ENCODE measurements around the gene SOX2.
"Not testable (repeated sequence)": the region's sequence is repeated elsewhere in the genome, so short reads cannot be mapped to it uniquely, and the experiment has no call there.

The SOX2 gene

GRCh38 chr3:181753391-181753790, 41.7 kb downstream of the SOX2 start:
- no peak for DNase-seq (ENCODE audit: low read depth)

DNA sequence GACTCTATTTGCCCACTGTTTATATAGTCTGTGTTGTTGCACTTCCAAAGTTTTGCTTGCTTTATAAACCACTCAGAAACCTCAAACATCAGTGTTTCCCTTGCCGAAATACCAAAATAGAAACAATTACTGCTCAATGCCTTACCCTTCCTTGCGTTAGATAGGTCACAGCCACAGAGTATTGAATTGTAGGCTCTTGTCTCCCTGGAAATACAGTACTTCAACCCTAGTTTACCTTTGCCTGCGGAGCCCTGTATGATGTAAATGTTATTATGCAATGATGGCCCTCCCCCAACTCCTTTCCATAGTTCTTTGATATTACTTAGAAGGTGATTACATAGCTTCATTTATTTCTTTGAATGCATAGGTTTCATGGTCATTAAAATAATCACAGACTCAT, 44.2 kb downstream of the SOX2 start:
- no peak overlapping the region for H3K4me3 ChIP-seq (ENCODE audit: low read depth, low read length)
- no peak for TF ChIP-seq CTCF (conservative IDR thresholded peaks at IDR 0.05; ENCODE audit: low read depth, low read length)
- DNase-seq (ENCODE audit: low read depth) = no peak

More at GRCh38 chr3:181753391-181753790, 41.7 kb downstream of the SOX2 start:
- TF ChIP-seq CTCF (conservative IDR thresholded peaks at IDR 0.05; ENCODE audit: low read depth, low read length) = no peak
- H3K4me3 ChIP-seq (ENCODE audit: low read depth, low read length) = no peak overlapping the region

GRCh38 chr3:181756645-181757297, 45.0 kb downstream of the SOX2 start:
- no peak for DNase-seq (ENCODE audit: low read depth)
- H3K4me3 ChIP-seq (ENCODE audit: low read depth, low read length) = no peak overlapping the region
- TF ChIP-seq CTCF (conservative IDR thresholded peaks at IDR 0.05; ENCODE audit: low read depth, low read length) = no peak

DNA sequence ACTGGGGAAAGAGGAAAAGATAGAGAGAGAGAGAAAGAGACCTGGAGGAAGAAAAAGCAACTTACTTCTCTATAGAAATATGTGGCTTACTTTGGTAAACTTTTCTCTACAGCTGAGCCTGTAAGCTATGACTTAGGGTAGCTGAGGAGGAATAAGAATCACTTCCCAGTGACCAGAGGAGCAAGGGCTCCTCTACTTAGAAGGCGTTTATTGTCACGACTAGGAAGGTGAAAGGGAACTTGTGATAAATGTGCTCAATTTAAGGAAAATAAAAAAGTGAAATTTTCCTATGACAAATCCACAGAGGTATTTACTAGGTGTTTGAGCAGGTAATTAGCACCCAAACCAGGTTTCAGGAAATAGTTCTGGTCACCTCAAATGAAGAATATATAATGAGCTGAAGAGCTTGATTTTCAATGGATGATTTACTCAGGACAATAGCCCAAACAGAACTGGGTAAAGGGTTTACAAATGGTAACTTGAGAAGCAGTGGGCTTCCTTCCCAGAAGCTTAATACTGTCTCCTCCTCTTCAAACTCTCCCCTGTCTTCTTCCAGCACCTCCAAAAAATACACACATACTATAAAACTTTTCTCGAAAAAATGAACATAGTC, 46.1 kb downstream of the SOX2 start:
- no peak for DNase-seq (ENCODE audit: low read depth)
- no peak overlapping the region for H3K4me3 ChIP-seq (ENCODE audit: low read depth, low read length)
- TF ChIP-seq CTCF (conservative IDR thresholded peaks at IDR 0.05; ENCODE audit: low read depth, low read length) = no peak

DNA sequence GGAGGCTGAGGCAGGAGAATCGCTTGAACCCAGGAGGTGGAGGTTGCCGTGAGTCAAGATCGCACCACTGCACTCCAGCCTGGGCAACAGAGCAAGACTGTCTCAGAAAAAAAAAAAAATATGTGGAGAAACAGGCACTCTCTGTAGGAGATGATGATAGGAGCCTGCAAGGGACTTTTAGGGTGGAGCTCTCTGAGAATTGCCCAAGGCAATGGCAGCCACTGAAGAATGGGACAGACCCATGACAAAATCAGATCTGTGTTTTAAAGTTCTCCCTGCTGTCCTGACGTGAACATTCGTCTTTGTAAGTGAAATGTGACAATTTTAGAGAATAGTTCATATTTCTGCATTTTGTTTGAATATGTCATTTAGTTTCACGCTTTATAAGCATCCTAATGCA, 50.2 kb downstream of the SOX2 start:
- H3K4me3 ChIP-seq (ENCODE audit: low read depth, low read length) = no peak overlapping the region
- no peak for TF ChIP-seq CTCF (conservative IDR thresholded peaks at IDR 0.05; ENCODE audit: low read depth, low read length)
- DNase-seq (ENCODE audit: low read depth) = no peak

- H3K4me3 ChIP-seq (ENCODE audit: low read depth, low read length); DNase-seq (ENCODE audit: low read depth): not testable (repeated sequence)
Observed at GRCh38 chr3:181764033-181764432, 52.3 kb downstream of the SOX2 start.

All from choroid plexus epithelial cell (primary cell).